Measurements from ENCODE around the gene TRIAP1.

TRIAP1 gene

GRCh38 chr12:120432772-120433525 lies 13.2 kb downstream of the TRIAP1 start:
- DNase-seq (ENCODE audit: low read depth in 1 of 2, low spot score in 1 of 2): no peak

GRCh38 chr12:120429368-120429767 lies 16.8 kb downstream of the TRIAP1 start:
- DNase-seq (ENCODE audit: low read depth in 1 of 2, low spot score in 1 of 2): no peak

GRCh38 chr12:120428597-120429229 lies 17.5 kb downstream of the TRIAP1 start:
- no peak for DNase-seq (ENCODE audit: low read depth in 1 of 2, low spot score in 1 of 2)

GRCh38 chr12:120425797-120426196 lies 20.4 kb downstream of the TRIAP1 start:
- no peak for DNase-seq (ENCODE audit: low read depth in 1 of 2, low spot score in 1 of 2)

- DNase-seq (ENCODE audit: low read depth in 1 of 2, low spot score in 1 of 2): no peak
Observed at GRCh38 chr12:120422892-120423456, 23.2 kb downstream of the TRIAP1 start.

- no peak for DNase-seq (ENCODE audit: low read depth in 1 of 2, low spot score in 1 of 2)
Observed at GRCh38 chr12:120421701-120422100, 24.5 kb downstream of the TRIAP1 start.

GRCh38 chr12:120417917-120418580 lies 28.1 kb downstream of the TRIAP1 start:
- no peak for DNase-seq (ENCODE audit: low read depth in 1 of 2, low spot score in 1 of 2)

GRCh38 chr12:120416490-120417216 lies 29.5 kb downstream of the TRIAP1 start:
- no peak for DNase-seq (ENCODE audit: low read depth in 1 of 2, low spot score in 1 of 2)

GRCh38 chr12:120413901-120414695 lies 32.1 kb downstream of the TRIAP1 start:
- no peak for DNase-seq (ENCODE audit: low read depth in 1 of 2, low spot score in 1 of 2)

- no peak for DNase-seq (ENCODE audit: low read depth in 1 of 2, low spot score in 1 of 2)
Observed at GRCh38 chr12:120412421-120412820, 33.8 kb downstream of the TRIAP1 start.

- DNase-seq (ENCODE audit: low read depth in 1 of 2, low spot score in 1 of 2): no peak
Observed at GRCh38 chr12:120408771-120409170, 37.4 kb downstream of the TRIAP1 start.

- no peak for DNase-seq (ENCODE audit: low read depth in 1 of 2, low spot score in 1 of 2)
Observed at GRCh38 chr12:120406553-120406952, 39.6 kb downstream of the TRIAP1 start.

GRCh38 chr12:120406069-120406468 lies 40.1 kb downstream of the TRIAP1 start:
- DNase-seq (ENCODE audit: low read depth in 1 of 2, low spot score in 1 of 2): no peak

GRCh38 chr12:120404271-120404670 lies 41.9 kb downstream of the TRIAP1 start:
- no peak for DNase-seq (ENCODE audit: low read depth in 1 of 2, low spot score in 1 of 2)

GRCh38 chr12:120403869-120404268 lies 42.3 kb downstream of the TRIAP1 start:
- DNase-seq (ENCODE audit: low read depth in 1 of 2, low spot score in 1 of 2): no peak

- no peak for DNase-seq (ENCODE audit: low read depth in 1 of 2, low spot score in 1 of 2)
Observed at GRCh38 chr12:120402217-120402616, 44.0 kb downstream of the TRIAP1 start.

GRCh38 chr12:120399531-120399930 lies 46.7 kb downstream of the TRIAP1 start:
- no peak for DNase-seq (ENCODE audit: low read depth in 1 of 2, low spot score in 1 of 2)

GRCh38 chr12:120397824-120398540 lies 48.2 kb downstream of the TRIAP1 start:
- no peak for DNase-seq (ENCODE audit: low read depth in 1 of 2, low spot score in 1 of 2)

GRCh38 chr12:120394483-120395367 lies 51.5 kb downstream of the TRIAP1 start:
- DNase-seq (ENCODE audit: low read depth in 1 of 2, low spot score in 1 of 2): no peak
